22Rv1 (cell line): ENCODE measurements around the gene LHPP.

ENCODE experiments used
- CTCF ChIP-seq: fragments of 450-650 bp; IDR thresholded peaks from 2 replicates; pipeline ENCODE4 v1.5.1; 2017; ENCODE audit warnings: mild to moderate bottlenecking
- ZFX ChIP-seq: fragments of 450-650 bp; IDR thresholded peaks from 2 replicates; pipeline ENCODE4 v1.6.1; 2017; ENCODE audit warnings: antibody characterized with exemption, borderline replicate concordance

GRCh38 chr10:124599588-124600050 is 138.0 kb downstream of the LHPP start:
- TF ChIP-seq CTCF, result no peak
- TF ChIP-seq ZFX, result no peak
